Nucleus accumbens (tissue), 56 donors: ENCODE results near the gene CSF2RB.
A peak's percentile ranks its signal among the peaks of the same experiment; 100 is the strongest.
"Not testable (repeated sequence)": the region's sequence is repeated elsewhere in the genome, so short reads cannot be mapped to it uniquely, and the experiment has no call there.

Experiments used
- DNase-seq, 56 donors: peaks; one replicate each; lab custom pipeline; 2025; lab: John Stamatoyannopoulos, UW

The CSF2RB gene

DNA sequence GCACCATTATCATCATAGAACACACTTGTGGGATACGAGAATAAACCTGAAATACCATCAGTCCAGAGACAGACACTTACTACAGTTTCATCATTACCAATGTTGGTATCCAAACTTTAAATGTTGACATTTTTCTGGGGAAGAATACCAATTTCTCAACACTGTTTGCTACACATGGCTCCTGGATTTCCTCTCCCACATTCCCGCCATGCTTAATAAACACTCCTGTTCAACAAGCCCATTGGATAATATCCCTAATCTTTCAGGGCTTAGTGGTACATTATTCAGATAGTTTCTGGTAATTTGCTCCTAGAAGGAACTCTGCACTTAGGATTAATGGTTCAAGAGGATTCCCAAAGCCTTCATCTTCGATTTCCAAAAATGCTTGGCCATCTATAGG lies 48.2 kb downstream of the CSF2RB start:
- no peak for DNase-seq

DNA sequence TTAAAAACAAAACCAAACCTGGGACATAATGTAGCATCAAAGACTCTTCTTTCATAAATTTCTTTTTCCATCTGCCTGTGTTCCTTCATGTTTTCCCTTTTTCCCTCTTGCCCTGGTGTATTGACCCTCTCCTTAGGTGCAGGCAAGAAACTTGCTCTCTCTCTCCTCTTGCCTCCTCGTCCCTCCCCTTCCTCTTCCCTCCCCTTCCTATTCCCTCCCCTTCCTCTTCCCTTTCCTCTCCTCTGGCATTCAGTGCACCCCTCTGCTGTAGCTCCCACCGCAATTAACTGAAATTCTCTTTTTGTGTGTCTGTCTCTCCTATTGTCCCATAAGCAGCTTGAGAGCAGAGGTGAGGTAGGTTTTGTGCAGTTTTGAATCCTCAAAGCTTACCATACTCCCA lies 49.9 kb downstream of the CSF2RB start:
- DNase-seq: no peak

GRCh38 chr22:36964106-36964505 lies 50.7 kb downstream of the CSF2RB start:
- no peak for DNase-seq

DNA sequence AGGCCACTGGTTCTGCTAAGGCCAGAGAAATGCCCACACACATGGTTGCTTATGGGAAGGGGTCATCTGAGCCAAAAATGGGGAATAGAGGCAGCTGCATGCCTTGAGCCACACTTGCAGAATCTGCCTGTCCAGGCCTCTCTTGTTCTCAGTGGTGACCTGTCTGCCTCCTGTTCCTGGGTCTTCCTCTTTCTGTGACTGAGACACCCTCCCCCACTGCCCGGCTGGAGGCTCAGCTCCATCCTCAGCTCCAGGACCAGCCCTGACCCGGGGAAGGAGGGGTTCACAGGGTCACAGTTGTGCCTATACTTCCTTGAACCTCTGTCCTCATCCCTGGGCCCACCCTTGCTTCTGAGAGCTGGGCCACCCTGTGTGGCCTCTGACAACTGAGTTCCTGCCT lies 52.3 kb downstream of the CSF2RB start:
- no peak for DNase-seq

DNA sequence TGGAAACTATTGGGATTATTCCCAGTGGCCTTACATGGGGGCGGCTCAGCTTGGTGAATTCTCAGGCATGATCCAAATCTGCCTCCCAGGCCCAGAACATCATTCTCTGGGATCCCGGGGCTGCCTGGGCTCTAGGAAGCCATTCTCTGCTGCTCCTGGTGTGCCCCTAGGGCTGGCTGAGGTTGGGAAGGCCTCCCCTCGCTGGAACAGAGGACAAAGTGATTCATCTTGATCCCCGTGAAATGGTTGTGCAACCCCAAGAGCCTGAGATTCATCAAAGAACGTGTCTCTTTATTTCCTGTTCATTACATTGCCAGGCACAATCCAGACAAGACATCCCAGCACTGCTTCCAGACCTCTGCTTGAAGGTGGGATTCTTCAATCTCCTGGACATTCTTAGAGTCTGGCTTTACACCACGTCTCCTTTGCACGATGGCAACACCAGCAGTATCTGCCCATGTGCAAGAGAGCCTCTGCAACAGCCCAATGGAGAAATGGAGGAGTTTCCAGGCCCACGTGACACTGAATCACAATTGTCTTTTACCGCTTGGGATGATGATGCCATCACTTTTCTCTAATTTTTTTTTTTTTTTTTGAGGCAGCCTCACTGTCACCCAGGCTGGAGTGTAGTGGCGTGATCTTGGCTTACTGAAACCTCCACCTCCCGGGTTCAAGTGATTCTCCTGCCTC lies 53.6 kb downstream of the CSF2RB start:
- DNase-seq: no peak

- no peak for DNase-seq
These were observed 55.0 kb downstream of the CSF2RB start for GRCh38 chr22:36968249-36968964.

GRCh38 chr22:36971341-36972125 lies 58.1 kb downstream of the CSF2RB start:
- no peak for DNase-seq

- no peak for DNase-seq
These were observed 63.2 kb downstream of the CSF2RB start for GRCh38 chr22:36976606-36977005.

DNA sequence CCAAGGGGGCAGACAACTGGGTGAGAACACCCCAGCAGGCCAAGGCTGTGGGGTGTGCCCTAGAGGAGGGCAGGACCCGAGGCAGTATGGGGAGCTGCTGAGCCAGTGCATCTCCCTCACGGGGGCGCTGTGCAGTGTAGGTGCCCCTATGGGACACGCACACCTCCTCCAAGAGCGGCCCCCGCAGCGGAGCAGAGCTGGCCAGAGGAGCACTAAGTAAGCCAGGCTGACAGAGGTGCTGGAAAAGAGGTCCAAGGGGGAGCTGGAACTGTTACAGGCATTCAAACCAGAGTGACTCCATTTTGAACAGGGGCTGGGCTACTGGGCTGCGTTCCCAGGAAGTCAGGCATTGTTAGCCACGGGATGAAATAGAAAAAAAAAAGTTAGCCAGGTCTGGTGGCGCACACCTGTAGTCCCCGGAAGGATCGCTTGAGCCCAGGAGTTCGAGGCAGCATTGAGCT lies 64.0 kb downstream of the CSF2RB start:
- peak in 23 of 56 donors; percentile 2 to 66 (median 16) for DNase-seq

GRCh38 chr22:36977947-36978660 lies 64.7 kb downstream of the CSF2RB start:
- DNase-seq: peak in 55 of 56 donors; percentile 32 to 92 (median 77)

GRCh38 chr22:36979016-36979910 lies 65.8 kb downstream of the CSF2RB start:
- no peak for DNase-seq

DNA sequence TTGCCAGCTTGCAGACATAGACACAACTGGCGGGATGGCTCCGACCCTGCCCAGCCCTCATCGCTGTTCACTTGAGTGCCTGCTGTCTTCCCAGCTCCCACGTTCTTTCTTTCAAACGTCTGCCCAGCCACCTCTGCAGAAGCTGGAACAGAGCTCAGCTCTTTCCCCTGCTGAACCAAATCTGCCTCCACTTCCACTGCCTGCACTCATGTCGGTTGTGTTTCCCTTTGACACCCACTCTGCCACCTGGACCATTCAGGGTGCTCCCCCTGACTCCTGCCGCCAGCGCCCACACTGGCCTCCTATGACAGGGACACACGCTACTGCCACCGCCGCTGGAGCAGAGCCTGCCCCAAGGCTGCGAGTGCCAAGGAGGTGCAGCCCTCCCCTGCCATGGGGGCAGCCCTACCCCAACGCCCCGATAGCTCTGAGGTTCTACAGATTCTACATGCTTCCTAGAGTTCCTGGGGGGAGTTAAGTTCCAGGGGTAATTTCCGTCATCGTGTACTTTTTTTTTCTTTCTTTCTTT lies 67.9 kb downstream of the CSF2RB start:
- DNase-seq: no peak

- DNase-seq: no peak
These were observed 68.7 kb downstream of the CSF2RB start for GRCh38 chr22:36982136-36982535.

- DNase-seq: no peak
These were observed 71.9 kb downstream of the CSF2RB start for GRCh38 chr22:36985211-36985889.

DNA sequence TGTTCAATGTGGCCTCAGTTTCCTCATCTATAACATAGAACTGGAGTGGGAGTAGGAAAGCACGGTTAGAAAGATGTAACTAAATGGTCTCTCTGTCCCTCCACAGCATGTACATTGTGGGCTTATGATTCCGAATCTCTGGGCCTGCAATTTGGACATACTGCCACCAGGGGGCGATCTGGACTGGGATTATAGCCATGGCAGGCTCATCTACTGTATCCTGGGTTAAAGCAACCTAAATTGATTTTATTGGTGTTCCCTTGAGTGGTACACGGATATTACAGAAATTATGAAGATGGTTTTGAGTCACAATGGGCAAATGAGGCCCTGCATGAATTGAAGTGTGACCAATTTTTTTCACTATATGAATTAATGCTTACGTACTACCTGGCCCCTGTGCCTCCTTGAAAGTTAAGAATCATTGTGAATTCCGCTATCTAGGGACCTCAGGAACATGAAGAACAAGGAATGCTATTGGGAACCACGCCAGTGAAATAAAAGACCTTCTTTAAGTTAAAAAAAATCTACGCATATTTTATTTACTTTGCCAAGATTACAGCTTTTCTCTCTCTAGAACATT lies 72.9 kb downstream of the CSF2RB start:
- no peak for DNase-seq

- no peak for DNase-seq
These were observed 74.8 kb downstream of the CSF2RB start for GRCh38 chr22:36988075-36988832.

- DNase-seq: not testable (repeated sequence)
These were observed 75.6 kb downstream of the CSF2RB start for GRCh38 chr22:36989012-36989411.
